Fibroblast of mammary gland (primary cell): ENCODE measurements around the gene TFAP2B.

Source experiments
- DNase-seq: peaks from one replicate; pipeline ENCODE4 v3.0.0-alpha.2; 2010; ENCODE audit warnings: low read depth
- H3K4me3 ChIP-seq: 2 replicates; pipeline ENCODE4 v1.5.1; 2011; ENCODE audit warnings: low read depth, mild to moderate bottlenecking, low read length, moderate library complexity; ENCODE audit not compliant: control insufficient read depth
- TF ChIP-seq, protein P1 (sequence below): conservative IDR thresholded peaks from 2 replicates; pipeline ENCODE4 v1.5.1; 2011; ENCODE audit warnings: low read depth, low read length, inconsistent platforms; ENCODE audit not compliant: control insufficient read depth, insufficient read depth

Gene TFAP2B

DNA sequence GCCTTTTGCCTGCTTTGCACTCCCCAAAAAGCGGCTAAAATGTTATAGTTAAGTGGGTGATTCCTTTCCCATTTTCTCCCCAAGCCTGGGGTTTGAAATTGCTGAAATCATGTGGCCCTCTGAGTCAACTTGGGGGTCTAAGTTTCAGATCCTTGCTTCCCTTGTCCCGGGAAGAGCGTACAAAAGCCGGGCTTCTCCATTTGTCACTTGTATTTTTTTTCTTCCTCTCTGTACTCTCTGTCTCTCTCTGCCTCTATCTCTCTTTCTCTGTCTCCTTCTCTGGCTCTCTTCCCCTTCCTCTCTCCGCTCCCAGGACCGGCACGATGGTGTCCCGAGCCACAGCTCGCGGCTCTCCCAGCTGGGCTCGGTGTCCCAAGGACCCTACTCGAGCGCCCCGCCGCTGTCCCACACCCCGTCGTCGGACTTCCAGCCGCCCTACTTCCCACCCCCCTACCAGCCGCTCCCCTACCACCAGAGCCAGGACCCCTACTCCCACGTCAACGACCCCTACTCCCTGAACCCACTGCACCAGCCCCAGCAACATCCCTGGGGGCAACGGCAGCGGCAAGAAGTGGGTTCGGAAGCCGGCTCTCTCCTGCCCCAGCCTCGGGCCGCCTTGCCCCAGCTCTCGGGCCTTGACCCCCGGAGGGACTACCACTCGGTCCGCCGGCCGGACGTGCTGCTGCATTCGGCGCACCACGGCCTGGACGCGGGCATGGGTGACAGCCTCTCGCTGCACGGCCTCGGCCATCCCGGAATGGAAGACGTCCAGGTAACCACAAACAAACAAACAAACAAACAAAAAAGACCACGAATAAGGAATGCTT lies 4.6 kb downstream of the TFAP2B start:
- TF ChIP-seq, protein P1, sequence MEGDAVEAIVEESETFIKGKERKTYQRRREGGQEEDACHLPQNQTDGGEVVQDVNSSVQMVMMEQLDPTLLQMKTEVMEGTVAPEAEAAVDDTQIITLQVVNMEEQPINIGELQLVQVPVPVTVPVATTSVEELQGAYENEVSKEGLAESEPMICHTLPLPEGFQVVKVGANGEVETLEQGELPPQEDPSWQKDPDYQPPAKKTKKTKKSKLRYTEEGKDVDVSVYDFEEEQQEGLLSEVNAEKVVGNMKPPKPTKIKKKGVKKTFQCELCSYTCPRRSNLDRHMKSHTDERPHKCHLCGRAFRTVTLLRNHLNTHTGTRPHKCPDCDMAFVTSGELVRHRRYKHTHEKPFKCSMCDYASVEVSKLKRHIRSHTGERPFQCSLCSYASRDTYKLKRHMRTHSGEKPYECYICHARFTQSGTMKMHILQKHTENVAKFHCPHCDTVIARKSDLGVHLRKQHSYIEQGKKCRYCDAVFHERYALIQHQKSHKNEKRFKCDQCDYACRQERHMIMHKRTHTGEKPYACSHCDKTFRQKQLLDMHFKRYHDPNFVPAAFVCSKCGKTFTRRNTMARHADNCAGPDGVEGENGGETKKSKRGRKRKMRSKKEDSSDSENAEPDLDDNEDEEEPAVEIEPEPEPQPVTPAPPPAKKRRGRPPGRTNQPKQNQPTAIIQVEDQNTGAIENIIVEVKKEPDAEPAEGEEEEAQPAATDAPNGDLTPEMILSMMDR = no peak
- no peak overlapping the region for H3K4me3 ChIP-seq
- no peak for DNase-seq

DNA sequence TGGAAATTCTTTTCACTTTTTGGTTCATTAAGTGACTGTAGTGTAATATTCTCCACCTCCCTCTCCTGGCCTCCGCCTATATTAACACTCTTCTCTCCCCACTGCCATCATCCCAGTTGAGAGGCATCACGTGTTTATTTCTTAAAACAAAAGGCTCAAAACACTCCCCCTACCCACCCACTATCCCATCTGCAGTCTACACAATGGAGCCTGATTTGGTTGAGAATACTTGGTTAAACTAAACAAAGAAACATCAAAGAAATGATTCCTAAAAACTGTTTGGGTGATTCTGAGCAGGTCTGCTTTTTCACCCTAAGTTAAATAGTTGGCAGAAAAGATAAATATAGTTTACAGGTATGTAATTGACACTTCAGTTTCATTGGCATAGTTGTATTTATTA lies 5.9 kb downstream of the TFAP2B start:
- DNase-seq = no peak
- TF ChIP-seq, protein P1 = no peak
- H3K4me3 ChIP-seq = no peak overlapping the region

DNA sequence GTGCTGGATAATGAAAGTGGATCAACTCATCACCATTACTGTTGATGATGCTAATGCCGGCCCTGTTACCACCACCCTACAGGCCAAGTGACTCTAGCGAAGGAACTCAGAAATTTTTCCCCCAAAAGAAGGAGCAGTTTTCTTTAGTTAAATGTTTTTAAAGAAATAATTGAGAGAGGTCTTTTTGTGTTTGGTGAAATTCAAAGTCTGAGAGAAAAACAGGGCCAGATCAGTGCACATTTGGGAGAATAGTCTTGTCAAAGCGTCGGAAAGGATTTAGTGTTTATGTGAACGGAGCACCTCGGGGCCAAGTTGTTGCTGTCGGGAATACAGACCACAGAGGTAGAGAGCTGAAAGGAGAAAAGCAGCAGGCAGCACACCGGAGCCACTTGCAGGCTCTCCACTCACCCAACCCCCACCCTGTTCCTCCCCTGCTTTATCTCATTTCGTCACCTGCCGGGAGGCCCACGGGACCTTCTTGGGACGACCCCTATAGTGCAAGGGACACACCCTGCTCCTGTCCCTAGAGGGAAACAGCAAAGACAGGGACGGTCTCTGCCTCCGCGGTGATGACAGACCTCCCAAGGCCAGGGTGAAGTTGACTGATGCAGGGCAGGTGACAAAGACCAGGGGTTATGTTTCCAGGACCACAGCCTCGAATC lies 6.8 kb downstream of the TFAP2B start:
- no peak for DNase-seq
- no peak overlapping the region for H3K4me3 ChIP-seq
- TF ChIP-seq, protein P1 = no peak

DNA sequence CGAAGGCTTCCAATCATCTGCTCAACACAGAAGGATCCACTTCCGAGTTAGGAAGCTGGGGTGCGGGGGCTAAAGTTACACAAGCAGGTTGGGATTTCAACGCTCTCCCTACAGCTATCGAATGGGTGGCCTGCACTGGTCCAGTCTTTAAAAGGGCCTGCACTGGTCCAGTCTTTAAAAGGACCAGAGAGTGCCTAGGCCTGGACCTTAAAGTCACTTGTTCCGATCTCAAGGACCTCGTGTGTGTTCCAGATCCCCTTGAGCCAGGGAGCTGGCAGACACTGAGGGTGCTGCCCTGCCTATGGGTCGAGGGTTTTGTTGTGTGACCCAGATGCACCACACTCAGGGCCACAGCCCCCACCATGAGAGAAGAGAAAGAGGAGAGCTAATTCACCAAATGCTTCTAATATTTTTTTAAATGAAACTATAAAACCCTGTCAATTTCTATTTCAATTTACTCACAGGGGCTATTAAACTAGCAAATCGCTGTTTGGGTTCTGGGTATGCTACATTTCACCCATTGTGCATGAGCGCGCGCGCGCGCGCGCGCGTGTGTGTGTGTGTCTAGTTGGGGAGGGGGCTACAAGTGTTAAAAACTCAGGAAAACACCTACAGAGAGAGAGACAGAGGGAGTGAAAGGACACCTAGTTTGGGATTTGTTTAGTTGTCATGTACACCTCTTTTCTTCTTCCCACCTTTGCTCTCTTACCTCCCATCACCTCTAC lies 7.5 kb downstream of the TFAP2B start:
- TF ChIP-seq, protein P1 = no peak
- DNase-seq = no peak
- no peak overlapping the region for H3K4me3 ChIP-seq

DNA sequence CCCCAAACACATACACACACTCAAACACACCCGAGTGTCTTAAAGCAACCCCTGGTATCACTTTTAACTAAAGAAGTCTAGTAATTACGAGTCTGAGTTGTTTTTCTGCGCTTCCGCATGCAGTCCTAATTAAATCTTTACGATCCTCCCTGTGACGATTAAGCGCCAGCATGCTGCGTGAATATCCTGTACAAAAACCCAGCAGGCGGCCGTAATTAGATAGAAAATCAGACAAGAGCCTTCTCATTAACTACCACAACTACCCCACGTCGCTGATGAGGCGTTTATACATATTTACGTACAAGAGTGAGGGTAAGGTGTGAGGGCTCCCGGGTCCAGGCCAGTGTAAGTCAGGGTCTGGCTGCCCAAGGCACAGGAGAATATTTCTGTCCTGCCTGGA lies 8.1 kb downstream of the TFAP2B start:
- TF ChIP-seq, protein P1 = no peak
- DNase-seq = no peak
- H3K4me3 ChIP-seq = no peak overlapping the region

DNA sequence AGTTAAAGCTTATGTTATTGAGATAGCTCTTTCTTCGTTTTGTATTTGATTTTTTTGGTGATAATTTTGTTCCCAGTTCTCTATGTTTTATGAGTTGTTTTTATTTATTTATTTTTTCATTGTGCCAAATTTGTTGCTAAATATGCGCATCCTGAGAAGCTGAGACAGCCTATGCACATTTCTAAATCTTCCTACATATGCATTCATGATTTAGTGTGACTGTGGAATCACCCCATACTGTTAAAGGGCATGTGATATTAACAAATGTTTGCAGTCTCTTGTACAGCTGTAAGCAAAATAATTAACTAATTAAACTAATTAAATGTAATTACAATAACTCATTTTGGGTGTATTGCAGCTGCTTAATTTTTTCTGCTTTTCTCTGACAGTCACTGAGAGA lies 10.4 kb downstream of the TFAP2B start:
- DNase-seq = no peak
- no peak overlapping the region for H3K4me3 ChIP-seq
- TF ChIP-seq, protein P1 = no peak
